IMR-90 (cell line): ENCODE data around the gene ZNF423. TPM values are rescaled to one million over a fixed set of nuclear protein-coding genes. Genes with fewer than 3 reads are reported as not detected.

Experiments
- ATAC-seq: fragments of 200-7000 bp; cut with Tn5 transposase; 2 replicates; pipeline ENCODE4 v1.9.1; 2020; ENCODE audit warnings: low read depth, mild to moderate bottlenecking, moderate library complexity
- BruUV-seq: library from RNA; stranded (reverse); fragments of 400-500 nt; replicated peaks from 2 replicates; lab custom pipeline; 2021; lab: Mats Ljungman, UMichigan
- CTCF ChIA-PET: fragments of 300-600 bp; formaldehyde crosslinking; extraction: SDS; loops from one replicate; lab custom pipeline; 2021; ENCODE audit warnings: antibody characterized with exemption; lab: Yijun Ruan, JAX
- POLR2A ChIA-PET: fragments of 300-600 bp; sonication (Branson Sonifier 250); formaldehyde crosslinking; loops from one replicate; lab custom pipeline; 2022; ENCODE audit warnings: antibody characterized with exemption; ENCODE audit not compliant: unreplicated experiment; lab: Charles Lee
- DNase-seq: peaks from one replicate; pipeline ENCODE4 v3.0.0; 2013
- H2AFZ ChIP-seq: replicated peaks from 2 replicates; pipeline ENCODE3; 2013; ENCODE audit warnings: low read length, mild to moderate bottlenecking; ENCODE audit not compliant: poor library complexity
- H2AK5ac ChIP-seq: 2 replicates; pipeline ENCODE4 v1.6.1; 2013; ENCODE audit warnings: low read depth, low read length, inconsistent platforms
- H2AK9ac ChIP-seq: replicated peaks from 2 replicates; pipeline ENCODE3; 2013; ENCODE audit warnings: mild to moderate bottlenecking, low read depth, low read length, moderate library complexity; ENCODE audit not compliant: poor library complexity
- H2BK120ac ChIP-seq: 2 replicates; pipeline ENCODE4 v1.6.1; 2013; ENCODE audit warnings: low read depth, low read length, inconsistent platforms
- H2BK15ac ChIP-seq: 3 replicates; pipeline ENCODE4 v1.6.1; 2013; ENCODE audit warnings: low read depth, low read length, inconsistent platforms
- H2BK20ac ChIP-seq: 2 replicates; pipeline ENCODE4 v1.6.1; 2013; ENCODE audit warnings: low read depth, mild to moderate bottlenecking, inconsistent platforms, low read length, moderate library complexity
- H2BK5ac ChIP-seq: 2 replicates; pipeline ENCODE4 v1.6.1; 2013; ENCODE audit warnings: mild to moderate bottlenecking, low read depth, low read length, inconsistent platforms; ENCODE audit not compliant: poor library complexity, severe bottlenecking
- H3K14ac ChIP-seq: replicated peaks from 2 replicates; pipeline ENCODE4 v1.6.1; 2013; ENCODE audit warnings: low read depth, low read length, inconsistent platforms
- H3K18ac ChIP-seq: 2 replicates; pipeline ENCODE4 v1.6.1; 2013; ENCODE audit warnings: low read depth, low read length, control low read depth
- H3K23ac ChIP-seq: 2 replicates; pipeline ENCODE4 v1.6.1; 2013; ENCODE audit warnings: low read depth, low read length, inconsistent platforms
- H3K27ac ChIP-seq: 2 replicates; pipeline ENCODE4 v1.5.1; 2013; ENCODE audit warnings: mild to moderate bottlenecking, control low read depth, low read length; ENCODE audit not compliant: insufficient read depth
- H3K27me3 ChIP-seq: 2 replicates; pipeline ENCODE4 v1.6.1; 2013; ENCODE audit warnings: low read length; ENCODE audit not compliant: control insufficient read depth, insufficient read depth
- H3K36me3 ChIP-seq: 2 replicates; pipeline ENCODE4 v1.6.1; 2013; ENCODE audit warnings: low read length, mixed read lengths; ENCODE audit not compliant: control insufficient read depth, insufficient read depth
- H3K4ac ChIP-seq: 2 replicates; pipeline ENCODE4 v1.6.1; 2013; ENCODE audit warnings: low read depth, low read length, inconsistent platforms
- H3K4me1 ChIP-seq: 2 replicates; pipeline ENCODE4 v1.6.1; 2013; ENCODE audit warnings: low read length, mixed read lengths; ENCODE audit not compliant: control insufficient read depth, insufficient read depth
- H3K4me2 ChIP-seq: 2 replicates; pipeline ENCODE4 v1.6.1; 2013; ENCODE audit warnings: low read depth, mild to moderate bottlenecking, control low read depth, low read length, moderate library complexity
- H3K4me3 ChIP-seq: 2 replicates; pipeline ENCODE4 v1.5.1; 2013; ENCODE audit warnings: low read depth, mild to moderate bottlenecking, control low read depth, low read length, moderate library complexity; ENCODE audit not compliant: insufficient read depth
- H3K56ac ChIP-seq: 2 replicates; pipeline ENCODE4 v1.6.1; 2013; ENCODE audit warnings: low read length, inconsistent platforms; ENCODE audit not compliant: insufficient read depth; ENCODE audit errors: extremely low read depth
- H3K79me1 ChIP-seq, 2 experiments: 2 replicates each; pipeline ENCODE4 v1.6.1; 2013; ENCODE audit warnings: low read length in 2 of 2, inconsistent platforms in 1 of 2, low read depth in 1 of 2
- H3K9ac ChIP-seq: 2 replicates; pipeline ENCODE4 v1.6.1; 2013; ENCODE audit warnings: low read depth, low read length, control low read depth
- H3K9me1 ChIP-seq: 2 replicates; pipeline ENCODE4 v1.6.1; 2013; ENCODE audit warnings: low read length, inconsistent platforms; ENCODE audit not compliant: insufficient read depth
- H3K9me3 ChIP-seq: 2 replicates; pipeline ENCODE4 v1.6.1; 2013; ENCODE audit warnings: low read length; ENCODE audit not compliant: control insufficient read depth, insufficient read depth
- H4K20me1 ChIP-seq: 2 replicates; pipeline ENCODE4 v1.6.1; 2013; ENCODE audit warnings: low read length, inconsistent platforms; ENCODE audit not compliant: insufficient read depth
- H4K5ac ChIP-seq: 2 replicates; pipeline ENCODE4 v1.6.1; 2013; ENCODE audit warnings: mild to moderate bottlenecking, low read depth, low read length, control low read depth
- H4K8ac ChIP-seq, 2 experiments: 2 replicates each; pipeline ENCODE4 v1.6.1; 2013; ENCODE audit warnings: low read depth in 2 of 2, low read length in 2 of 2, control low read depth in 1 of 2, inconsistent platforms in 1 of 2
- H4K91ac ChIP-seq: 2 replicates; pipeline ENCODE4 v1.6.1; 2013; ENCODE audit warnings: low read depth, low read length, inconsistent platforms; ENCODE audit not compliant: insufficient read depth
- CHD1 ChIP-seq: IDR thresholded peaks from 2 replicates; pipeline ENCODE4 v1.6.1; 2012; ENCODE audit warnings: low read depth, low read length, improper control_type of control experiment
- whole genome bisulfite sequencing, 2 experiments: methylation state at CpG; one replicate each; pipeline versions ENCODE4 v1.1.5 to v1.1.7; 2013; ENCODE audit warnings: missing lambda C conversion rate in 2 of 2; ENCODE audit not compliant: insufficient read length in 1 of 2; ENCODE audit errors: extremely low coverage in 2 of 2; 5-methylcytosine and 5-hydroxymethylcytosine counted together
- dilution Hi-C: fragments of 300-500 bp; cut with HindIII; formaldehyde crosslinking; loops from one replicate; pipeline ENCODE4 v1.14.3; 2018; ENCODE audit warnings: low sequenced_read_pairs; ENCODE audit not compliant: unreplicated experiment
- in situ Hi-C: fragments of 300-500 bp; cut with MboI; formaldehyde crosslinking; loops from 3 replicates; pipeline ENCODE4 v1.14.3; 2019; ENCODE audit warnings: low sequenced_read_pairs, inconsistent platforms, mixed read lengths
- intact Hi-C: fragments of 100-400 bp; cut with micrococcal nuclease; formaldehyde crosslinking; loops from 2 replicates; pipeline ENCODE4 v1.10.0; 2022
- polyA plus RNA-seq, 3 experiments: library from polyadenylated mRNA; depleted of rRNA; stranded (reverse); fragments of >200 nt; gene quantifications; 2 replicates each; pipeline ENCODE4 v1.2.3, GENCODE V29; 2012; ENCODE audit warnings: low replicate concordance in 1 of 3
- total RNA-seq: library from RNA; depleted of rRNA; stranded (reverse); fragments of >200 nt; gene quantifications from 2 replicates; pipeline ENCODE4 v1.2.3, GENCODE V29; 2012

ZNF423 gene
- total and polyA plus RNA-seq, 2 of the 4 experiments (the other 2 are of a cell fraction), result under 0.01 to 0.10 TPM

DNA sequence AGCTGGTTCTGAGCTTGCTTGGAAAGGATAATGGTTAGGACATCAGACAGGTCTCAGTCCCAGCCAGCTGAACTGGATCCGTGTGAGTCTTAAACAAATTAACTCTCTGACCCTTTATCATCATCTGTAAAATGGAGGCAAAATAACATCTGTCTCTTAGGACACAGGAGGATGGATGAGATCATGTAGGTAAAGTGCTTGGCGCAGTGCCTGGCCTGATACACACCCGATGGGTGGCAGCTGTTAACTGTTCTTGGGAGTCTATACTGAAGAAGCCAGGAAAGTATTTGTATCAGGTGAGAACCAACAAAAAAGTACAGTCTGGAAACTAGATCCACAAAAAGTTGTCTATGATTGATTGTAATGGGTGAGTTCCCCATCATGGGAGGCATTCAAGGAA, 293.7 kb downstream of the ZNF423 start:
- no peaks in the 10 kb centered on the region for H3K79me1 ChIP-seq
- no peak overlapping the region for H3K4me3 ChIP-seq
- in situ Hi-C loops (no loop called here), dilution Hi-C loops (no loop called here), intact Hi-C loops (no loop called here)
- H3K4me1 ChIP-seq, result no peaks in the 10 kb centered on the region
- no peak overlapping the region for H4K5ac ChIP-seq
- H3K4ac ChIP-seq, result no peak overlapping the region
- H3K23ac ChIP-seq, result no peak overlapping the region
- TF ChIP-seq CHD1, result no peak
- CTCF ChIA-PET, result no interaction called here
- H3K9me1 ChIP-seq, result no peaks in the 10 kb centered on the region
- H3K27me3 ChIP-seq, result peaks cover 11% of the 10 kb centered on the region; the same call in 1 of the 2 replicates
- H3K56ac ChIP-seq, result no peak overlapping the region
- no peak overlapping the region for H2AK5ac ChIP-seq
- H3K4me2 ChIP-seq, result no peak overlapping the region
- no peak for ATAC-seq
- no peak overlapping the region for H2BK5ac ChIP-seq
- POLR2A ChIA-PET, result no interaction called here
- H3K14ac ChIP-seq, result no peak overlapping the region
- H2BK15ac ChIP-seq, result no peak overlapping the region
- H4K91ac ChIP-seq, result no peak overlapping the region
- H3K36me3 ChIP-seq, result no peaks in the 10 kb centered on the region
- no TSS peak for BruUV-seq
- no peaks in the 10 kb centered on the region for H3K9me3 ChIP-seq
- no peak for DNase-seq
- WGBS, 2 experiments, result 83% methylated on average over 1 of the region's 3 CpGs; no CpG with 5 or more reads in 1 of the 2 experiments
- H3K27ac ChIP-seq, result no peak overlapping the region
- H2AK9ac ChIP-seq, result no peak overlapping the region
- no peak overlapping the region for H4K8ac ChIP-seq
- no peak overlapping the region for H3K9ac ChIP-seq
- no peak overlapping the region for H2BK20ac ChIP-seq
- no peaks in the 10 kb centered on the region for H4K20me1 ChIP-seq
- no peak overlapping the region for H2AFZ ChIP-seq
- no peak overlapping the region for H3K18ac ChIP-seq
- H2BK120ac ChIP-seq, result no peak overlapping the region
